GM19193 (cell line): ENCODE data around the gene EGFR.

ENCODE experiments used
- POLR2A ChIP-seq: IDR thresholded peaks from 4 replicates; pipeline ENCODE4 v1.6.1; 2011; ENCODE audit not compliant: insufficient read depth, insufficient read length; ENCODE audit errors: extremely low read depth

Gene EGFR

DNA sequence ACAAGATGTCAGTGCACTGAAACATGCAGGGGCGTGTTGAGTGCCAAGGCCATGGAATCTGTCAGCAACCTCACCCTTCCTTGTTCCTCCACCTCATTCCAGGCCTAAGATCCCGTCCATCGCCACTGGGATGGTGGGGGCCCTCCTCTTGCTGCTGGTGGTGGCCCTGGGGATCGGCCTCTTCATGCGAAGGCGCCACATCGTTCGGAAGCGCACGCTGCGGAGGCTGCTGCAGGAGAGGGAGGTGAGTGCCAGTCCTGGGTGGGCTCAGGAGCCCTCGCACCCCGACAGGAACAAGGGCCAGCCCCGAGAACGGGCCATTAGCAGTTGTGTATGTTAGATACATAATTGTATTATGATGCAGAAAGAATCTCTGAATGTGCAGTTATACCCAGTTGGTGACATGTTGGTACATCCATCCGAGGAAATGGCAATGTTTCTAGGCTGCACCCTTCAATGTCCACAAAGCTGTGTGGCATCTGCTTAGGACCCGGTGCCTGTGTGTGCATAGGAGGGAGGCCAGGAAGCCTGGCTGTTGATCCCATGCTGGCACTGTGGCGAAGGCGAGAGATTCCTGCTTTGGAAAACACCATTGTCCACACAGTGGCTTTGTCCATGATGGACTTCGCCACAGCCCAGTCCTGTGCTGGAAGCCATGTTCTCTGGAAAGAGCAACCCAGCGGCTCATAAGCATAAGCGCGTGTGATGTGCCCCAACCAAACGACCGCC is 154.2 kb downstream of the EGFR start:
- no peak for TF ChIP-seq POLR2A

DNA sequence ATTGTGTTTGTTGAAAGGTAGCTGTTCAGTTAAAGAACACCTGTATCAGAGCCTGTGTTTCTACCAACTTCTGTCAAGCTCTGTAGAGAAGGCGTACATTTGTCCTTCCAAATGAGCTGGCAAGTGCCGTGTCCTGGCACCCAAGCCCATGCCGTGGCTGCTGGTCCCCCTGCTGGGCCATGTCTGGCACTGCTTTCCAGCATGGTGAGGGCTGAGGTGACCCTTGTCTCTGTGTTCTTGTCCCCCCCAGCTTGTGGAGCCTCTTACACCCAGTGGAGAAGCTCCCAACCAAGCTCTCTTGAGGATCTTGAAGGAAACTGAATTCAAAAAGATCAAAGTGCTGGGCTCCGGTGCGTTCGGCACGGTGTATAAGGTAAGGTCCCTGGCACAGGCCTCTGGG is 154.9 kb downstream of the EGFR start:
- TF ChIP-seq POLR2A = no peak

GRCh38 chr7:55174456-55174855 is 155.6 kb downstream of the EGFR start:
- TF ChIP-seq POLR2A = no peak

GRCh38 chr7:55174856-55175255 is 156.0 kb downstream of the EGFR start:
- TF ChIP-seq POLR2A = no peak

GRCh38 chr7:55177068-55177530 is 158.3 kb downstream of the EGFR start:
- TF ChIP-seq POLR2A = no peak

DNA sequence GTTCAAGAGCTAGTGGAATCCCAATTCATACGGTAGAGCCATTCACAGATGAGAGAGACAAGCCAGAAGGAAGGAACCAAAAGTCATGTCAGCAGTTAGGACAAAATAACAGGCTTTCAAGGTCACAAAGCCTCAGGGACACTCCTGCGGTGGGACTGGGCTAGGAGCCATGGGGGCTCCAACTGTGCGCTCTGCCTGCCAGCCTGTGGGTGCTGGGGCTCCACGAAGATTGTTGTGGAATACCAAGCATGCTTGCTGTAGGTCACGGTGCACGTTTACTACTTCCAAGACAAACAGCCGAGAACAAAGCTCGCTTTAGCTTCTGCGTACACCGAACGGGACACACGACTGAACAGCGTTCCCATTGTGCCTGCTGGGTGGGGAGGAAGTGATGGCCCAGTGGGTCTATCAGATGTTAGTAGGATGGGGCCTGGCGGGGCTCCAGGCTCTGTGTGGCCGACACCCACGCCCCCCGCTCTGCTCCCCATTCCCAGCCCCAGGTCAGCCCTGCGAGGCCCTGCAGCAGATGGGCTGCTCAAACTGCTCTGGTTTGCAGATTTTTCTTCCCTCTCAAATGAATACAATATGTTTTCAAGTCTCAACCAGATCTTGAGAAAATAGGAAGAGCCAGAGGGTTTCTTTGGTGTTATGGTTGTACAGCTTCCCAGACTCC is 158.9 kb downstream of the EGFR start:
- no peak for TF ChIP-seq POLR2A

DNA sequence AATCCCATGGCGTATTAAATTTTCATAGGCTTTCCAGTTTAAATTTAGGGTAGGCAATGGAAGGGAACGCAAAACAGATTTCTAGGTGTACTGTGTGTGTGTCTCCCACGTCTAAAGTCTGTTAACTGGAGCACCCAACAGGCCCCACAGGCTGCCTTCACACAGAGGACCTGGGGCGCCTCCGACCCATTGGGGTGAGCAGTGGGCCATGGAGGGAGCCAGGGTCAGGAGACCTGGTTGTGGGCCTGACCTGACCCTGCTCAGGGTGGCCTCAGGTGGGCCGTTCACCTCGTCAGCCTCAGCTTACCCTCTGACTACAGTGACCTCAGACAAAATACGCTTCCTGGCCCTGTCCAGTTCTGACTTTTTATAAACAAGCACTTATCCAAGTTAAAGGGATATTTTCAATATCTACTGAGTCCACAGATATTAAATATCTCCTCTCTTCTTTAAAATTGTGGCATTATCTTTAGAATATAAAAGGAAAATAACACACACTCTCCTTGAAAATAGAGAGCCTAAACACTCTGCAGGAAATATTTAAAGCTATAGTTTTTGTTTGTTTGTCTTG is 159.6 kb downstream of the EGFR start:
- no peak for TF ChIP-seq POLR2A

GRCh38 chr7:55178863-55179773 is 160.3 kb downstream of the EGFR start:
- no peak for TF ChIP-seq POLR2A

- TF ChIP-seq POLR2A = no peak
These were observed 161.3 kb downstream of the EGFR start for GRCh38 chr7:55179931-55180682.

DNA sequence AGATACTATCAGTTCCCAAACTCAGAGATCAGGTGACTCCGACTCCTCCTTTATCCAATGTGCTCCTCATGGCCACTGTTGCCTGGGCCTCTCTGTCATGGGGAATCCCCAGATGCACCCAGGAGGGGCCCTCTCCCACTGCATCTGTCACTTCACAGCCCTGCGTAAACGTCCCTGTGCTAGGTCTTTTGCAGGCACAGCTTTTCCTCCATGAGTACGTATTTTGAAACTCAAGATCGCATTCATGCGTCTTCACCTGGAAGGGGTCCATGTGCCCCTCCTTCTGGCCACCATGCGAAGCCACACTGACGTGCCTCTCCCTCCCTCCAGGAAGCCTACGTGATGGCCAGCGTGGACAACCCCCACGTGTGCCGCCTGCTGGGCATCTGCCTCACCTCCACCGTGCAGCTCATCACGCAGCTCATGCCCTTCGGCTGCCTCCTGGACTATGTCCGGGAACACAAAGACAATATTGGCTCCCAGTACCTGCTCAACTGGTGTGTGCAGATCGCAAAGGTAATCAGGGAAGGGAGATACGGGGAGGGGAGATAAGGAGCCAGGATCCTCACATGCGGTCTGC is 162.2 kb downstream of the EGFR start:
- no peak for TF ChIP-seq POLR2A

DNA sequence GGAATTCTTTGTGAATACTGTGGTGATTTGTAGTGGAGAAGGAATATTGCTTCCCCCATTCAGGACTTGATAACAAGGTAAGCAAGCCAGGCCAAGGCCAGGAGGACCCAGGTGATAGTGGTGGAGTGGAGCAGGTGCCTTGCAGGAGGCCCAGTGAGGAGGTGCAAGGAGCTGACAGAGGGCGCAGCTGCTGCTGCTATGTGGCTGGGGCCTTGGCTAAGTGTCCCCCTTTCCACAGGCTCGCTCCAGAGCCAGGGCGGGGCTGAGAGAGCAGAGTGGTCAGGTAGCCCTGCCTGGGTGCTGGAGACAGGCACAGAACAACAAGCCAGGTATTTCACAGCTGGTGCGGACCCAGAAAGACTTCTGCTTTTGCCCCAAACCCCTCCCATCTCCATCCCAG is 162.9 kb downstream of the EGFR start:
- no peak for TF ChIP-seq POLR2A

- TF ChIP-seq POLR2A = no peak
These were observed 165.1 kb downstream of the EGFR start for GRCh38 chr7:55183897-55184296.

GRCh38 chr7:55185321-55185802 is 166.5 kb downstream of the EGFR start:
- TF ChIP-seq POLR2A = no peak
